ENCODE data around the gene ANGPTL4. TPM values are rescaled to one million over a fixed set of nuclear protein-coding genes. Genes with fewer than 3 reads are reported as not detected.
A peak's percentile ranks its signal among the peaks of the same experiment; 100 is the strongest.
"Not testable (repeated sequence)": the region's sequence is repeated elsewhere in the genome, so short reads cannot be mapped to it uniquely, and the experiment has no call there.

ANGPTL4 gene
- total RNA-seq = not detected

DNA sequence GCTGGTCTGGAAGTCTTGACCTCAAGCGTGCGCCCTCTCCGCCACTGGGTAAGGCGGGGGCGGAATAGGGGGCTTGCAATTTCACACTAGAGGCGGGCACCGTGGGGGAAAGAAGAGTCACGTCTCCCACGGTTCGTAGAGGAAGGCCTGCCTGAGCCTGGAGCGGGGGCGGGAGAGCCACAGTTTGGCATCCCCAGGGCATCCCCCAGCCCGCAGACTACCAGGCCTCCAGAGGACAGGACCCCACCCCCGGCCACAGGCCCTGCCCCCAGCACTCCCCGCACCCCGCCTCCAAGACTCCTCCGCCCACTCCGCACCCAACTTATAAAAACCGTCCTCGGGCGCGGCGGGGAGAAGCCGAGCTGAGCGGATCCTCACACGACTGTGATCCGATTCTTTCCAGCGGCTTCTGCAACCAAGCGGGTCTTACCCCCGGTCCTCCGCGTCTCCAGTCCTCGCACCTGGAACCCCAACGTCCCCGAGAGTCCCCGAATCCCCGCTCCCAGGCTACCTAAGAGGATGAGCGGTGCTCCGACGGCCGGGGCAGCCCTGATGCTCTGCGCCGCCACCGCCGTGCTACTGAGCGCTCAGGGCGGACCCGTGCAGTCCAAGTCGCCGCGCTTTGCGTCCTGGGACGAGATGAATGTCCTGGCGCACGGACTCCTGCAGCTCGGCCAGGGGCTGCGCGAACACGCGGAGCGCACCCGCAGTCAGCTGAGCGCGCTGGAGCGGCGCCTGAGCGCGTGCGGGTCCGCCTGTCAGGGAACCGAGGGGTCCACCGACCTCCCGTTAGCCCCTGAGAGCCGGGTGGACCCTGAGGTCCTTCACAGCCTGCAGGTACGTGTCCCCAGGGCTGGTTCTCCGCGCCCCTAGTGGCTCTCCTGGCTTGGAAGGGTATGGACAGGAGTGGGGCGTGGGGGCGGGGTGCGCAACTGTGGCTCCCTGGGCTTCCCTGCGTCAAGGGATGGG is at the start of gene ANGPTL4:
TSS of gene ANGPTL4 (plus strand) at position 353 of the 969 bp plus-strand sequence. CDS start at position 520, 167 bp downstream.
- no peak for DNase-seq

- DNase-seq = not testable (repeated sequence)
Measured at GRCh38 chr19:8314981-8315640, 48.8 kb upstream of the ANGPTL4 start.

DNA sequence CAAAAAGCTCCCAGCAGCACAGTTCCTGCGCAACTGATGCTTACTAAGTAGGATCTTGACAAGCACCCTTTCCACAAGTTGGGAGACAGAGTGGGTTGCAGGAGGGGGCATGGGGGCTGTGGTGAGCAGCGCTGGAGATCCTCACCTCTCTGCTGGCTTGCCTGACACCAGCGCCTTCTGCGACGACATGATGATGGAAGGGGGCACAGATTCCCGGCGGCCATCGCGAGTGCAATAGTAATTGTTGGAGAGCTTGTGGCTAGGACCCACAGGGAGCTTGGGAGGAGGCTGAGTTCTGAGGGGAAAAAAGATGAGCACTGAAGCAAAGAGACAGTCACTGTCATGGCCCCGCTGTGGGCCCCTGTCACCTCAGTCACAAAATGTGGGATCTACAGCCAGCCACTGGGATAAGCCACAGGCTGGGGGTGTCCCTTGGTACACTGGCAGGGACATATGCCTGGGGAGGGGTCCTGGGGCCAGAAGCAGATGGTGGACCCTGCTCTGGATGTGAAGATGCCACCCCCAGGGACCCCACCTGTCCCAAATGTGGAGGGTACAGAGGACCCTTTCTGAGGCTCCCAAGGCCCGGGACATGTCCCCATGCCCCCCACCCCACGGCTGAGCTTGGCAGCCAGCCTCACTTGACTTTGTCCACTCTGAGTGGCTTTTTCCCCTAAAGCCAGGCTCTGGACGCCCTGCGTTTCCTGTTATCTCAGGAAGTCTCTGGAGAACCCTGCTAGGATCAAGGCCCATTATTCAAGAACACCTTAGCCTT is 47.4 kb upstream of the ANGPTL4 start:
- DNase-seq = no peak

DNA sequence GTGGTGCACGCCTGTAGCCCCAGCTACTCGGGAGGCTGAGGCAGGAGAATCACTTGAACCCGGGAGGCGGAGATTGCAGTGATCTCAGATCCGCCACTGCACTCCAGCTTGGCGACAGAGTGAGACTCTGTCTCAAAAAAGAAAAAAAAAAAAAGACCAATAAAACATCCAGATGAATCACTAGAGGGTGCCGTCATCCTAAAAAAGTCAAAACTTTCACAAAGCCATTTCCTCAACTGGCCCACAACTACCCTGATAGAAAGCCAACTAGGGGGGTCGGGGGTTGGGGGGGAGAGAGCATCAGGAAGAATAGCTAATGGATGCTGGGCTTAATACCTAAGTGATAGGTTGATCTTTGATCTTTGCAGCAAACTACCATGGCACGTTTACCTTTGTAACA is 45.1 kb upstream of the ANGPTL4 start:
- DNase-seq = not testable (repeated sequence)

GRCh38 chr19:8319807-8320520 is 44.0 kb upstream of the ANGPTL4 start:
- DNase-seq = no peak

DNA sequence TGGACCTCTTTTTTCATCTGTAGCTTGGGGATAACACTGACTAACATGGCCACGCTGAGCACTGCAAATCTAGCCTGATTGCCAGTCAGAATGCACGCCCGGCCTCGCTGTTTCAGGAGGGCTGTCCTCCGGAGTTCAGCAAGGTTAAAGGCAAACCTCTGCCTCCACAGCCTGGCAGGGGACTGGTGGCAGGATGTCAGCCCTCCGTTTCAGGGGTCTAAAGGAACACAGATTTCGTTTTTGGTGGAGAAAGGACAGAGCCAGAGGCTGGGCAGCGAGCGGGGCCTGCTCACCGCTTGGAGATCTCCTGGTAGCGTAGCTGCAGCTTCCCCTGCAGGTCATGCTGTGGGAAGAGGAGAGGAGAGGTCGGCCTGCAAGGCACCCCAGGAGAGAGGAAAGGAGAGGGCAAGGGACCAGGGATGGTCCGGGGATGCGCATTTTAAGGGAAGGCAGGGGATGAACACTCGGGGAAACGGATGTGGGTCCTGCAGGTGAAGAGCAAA is 43.3 kb upstream of the ANGPTL4 start:
- no peak for DNase-seq

- peak; percentile 96 for DNase-seq
Measured at GRCh38 chr19:8321067-8321985, 42.6 kb upstream of the ANGPTL4 start, which contains the start of the genes NDUFA7 and RPS28. Gene NDUFA7 (minus strand): TSS chr19:8321375. CDS start chr19:8321358, 17 bp downstream. Gene RPS28 (plus strand): TSS chr19:8321496. CDS start chr19:8321531, 35 bp downstream.

DNA sequence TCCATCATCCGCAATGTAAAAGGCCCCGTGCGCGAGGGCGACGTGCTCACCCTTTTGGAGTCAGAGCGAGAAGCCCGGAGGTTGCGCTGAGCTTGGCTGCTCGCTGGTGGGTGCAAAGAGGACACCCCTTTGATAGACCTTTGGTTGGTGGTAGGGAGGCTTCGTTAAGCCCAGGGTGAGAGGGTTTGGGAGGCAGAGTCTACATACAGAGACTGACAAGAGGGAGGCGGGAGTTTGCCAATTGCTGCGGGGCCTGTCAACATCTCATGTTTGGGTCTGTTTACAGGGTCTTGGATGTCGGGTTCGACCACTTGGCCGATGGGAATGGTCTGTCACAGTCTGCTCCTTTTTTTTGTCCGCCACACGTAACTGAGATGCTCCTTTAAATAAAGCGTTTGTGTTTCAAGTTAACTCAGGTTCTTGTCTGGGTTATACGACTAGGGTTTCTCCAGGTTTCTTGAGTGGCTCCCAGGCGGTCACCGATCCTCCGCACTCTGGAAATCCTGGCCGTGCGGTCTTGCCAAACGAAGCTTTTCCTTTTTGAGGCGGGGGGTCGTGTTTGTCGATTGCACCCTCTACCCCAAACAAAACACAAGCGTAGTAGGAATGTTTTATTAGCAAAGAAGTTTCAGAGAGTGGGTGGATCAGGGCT is 41.8 kb upstream of the ANGPTL4 start:
- DNase-seq = no peak

GRCh38 chr19:8322638-8322997 is 41.3 kb upstream of the ANGPTL4 start:
- DNase-seq = no peak

- DNase-seq = no peak
Measured at GRCh38 chr19:8323781-8324185, 40.2 kb upstream of the ANGPTL4 start.

DNA sequence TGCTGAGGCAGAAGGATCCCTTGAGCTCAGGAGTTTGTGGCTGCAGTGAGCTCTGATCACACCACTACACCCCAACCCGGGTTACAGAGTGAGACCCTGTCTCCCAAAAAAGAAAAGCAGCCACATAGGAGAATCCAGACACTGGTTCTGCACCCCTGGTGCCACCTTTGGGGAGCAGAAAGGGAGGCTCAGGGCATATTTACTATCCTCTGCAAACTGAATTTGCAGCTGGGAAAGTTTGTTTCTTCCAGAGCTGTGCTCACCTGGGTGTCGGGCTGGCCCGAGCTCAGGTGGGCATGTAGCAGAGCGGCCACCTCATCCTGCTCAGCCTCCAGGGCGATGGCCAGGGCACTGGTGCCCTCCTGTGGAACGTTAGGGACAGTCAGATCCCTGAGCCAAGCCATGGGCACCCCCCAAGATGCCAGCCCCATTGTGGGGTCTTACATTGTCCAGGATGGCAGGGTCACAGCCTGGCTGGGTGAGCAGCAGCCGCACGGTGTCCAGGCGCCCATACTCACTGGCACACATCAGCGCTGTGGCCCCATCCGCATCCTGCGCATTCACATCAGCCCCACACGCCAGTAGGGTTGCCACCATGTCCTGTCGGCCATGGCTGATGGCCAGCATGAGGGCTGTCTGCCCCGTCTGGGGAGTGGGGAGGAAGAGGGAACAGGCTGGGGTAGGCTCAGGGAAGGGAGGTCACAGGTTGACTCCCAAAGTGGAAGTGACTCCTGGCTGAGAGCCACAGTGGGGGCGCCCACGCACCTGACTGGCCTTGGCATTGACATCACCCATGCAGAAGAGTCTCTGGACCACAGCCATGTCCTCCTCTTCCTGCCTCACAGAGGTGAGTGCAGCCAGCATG is 39.5 kb upstream of the ANGPTL4 start:
- no peak for DNase-seq

DNA sequence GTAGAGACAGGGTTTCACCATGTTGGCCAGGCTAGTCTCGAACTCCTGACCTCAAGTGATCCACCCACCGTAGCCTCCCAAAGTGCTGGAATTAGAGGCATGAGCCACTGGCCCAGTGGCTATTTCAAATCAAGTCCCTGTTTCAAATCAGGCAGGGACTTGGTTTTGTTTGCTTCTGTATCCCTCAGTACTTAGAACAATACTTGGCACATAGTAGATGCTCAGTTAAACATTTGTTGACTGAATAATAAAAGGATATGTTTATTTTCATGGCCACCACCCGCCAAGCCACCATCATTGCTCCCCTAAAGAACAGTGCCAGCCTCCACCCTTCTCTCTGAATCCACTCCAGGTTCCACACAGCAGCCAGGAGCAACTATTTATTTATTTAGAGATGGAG is 38.5 kb upstream of the ANGPTL4 start:
- DNase-seq = no peak

DNA sequence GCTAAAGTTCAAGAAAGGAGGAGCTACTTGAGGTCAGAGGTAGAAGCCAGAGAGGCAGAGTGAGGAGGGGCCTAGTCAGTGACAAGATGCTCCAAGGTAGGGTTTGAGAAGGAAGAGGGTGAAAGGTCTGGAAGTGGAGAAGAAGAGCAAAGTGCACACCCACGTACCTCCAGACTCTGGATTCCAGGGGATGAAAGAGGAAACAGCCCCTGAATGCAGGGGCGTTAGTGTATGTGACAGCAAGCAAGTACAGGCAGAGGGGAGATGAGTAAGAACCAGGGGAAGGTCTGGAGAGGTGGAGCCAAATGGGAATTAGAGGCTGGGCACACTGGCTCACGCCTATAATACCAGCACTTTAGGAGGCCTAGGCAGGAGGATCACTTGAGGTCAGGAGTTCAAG is 34.0 kb upstream of the ANGPTL4 start:
- no peak for DNase-seq

DNA sequence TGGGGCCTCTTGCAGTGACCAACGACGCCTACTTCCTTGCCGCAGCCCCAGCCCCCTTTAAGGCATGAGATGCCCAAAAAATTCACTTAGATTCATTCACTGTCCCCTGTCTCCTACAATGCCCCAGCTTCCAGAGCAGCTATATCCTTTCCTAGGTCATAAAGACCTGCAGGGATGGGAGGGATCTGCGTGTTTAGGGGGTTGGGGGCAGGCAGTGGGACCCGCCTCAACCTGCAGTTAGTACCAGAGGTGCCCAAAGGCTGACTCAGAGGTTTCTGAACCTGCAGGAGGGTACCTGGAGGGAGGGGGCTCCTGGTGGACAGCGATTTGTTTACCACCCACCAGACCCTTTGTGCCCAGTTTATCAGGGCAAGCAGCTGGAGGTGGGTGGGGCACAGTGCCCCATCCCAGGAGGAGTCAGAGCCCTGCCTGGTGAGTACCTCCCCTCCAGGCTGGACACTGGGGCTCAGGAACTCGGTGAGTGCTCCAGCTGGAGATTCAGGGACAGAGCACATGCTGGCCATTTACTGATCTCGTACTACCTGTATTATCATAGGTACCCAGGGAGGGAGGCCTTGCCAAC is 32.6 kb upstream of the ANGPTL4 start:
- no peak for DNase-seq

GRCh38 chr19:8332976-8333766 is 30.8 kb upstream of the ANGPTL4 start:
- DNase-seq = no peak

- no peak for DNase-seq
Measured at GRCh38 chr19:8333767-8334457, 30.0 kb upstream of the ANGPTL4 start.

All from effector CD4-positive, alpha-beta T cell (primary cell).